CD4-positive, alpha-beta memory T cell (primary cell): ENCODE measurements around the gene CYBRD1. TPM values are rescaled to one million over a fixed set of nuclear protein-coding genes. Genes with fewer than 3 reads are reported as not detected.

Experiments used
- CTCF ChIA-PET: fragments of 350-600 bp; sonication (Branson Sonifier 250); formaldehyde crosslinking; loops from one replicate; lab custom pipeline; 2021; ENCODE audit warnings: inconsistent platforms; ENCODE audit not compliant: partially characterized antibody; lab: Charles Lee
- POLR2A ChIA-PET: fragments of 350-600 bp; sonication (Branson Sonifier 250); formaldehyde crosslinking; loops from one replicate; lab custom pipeline; 2021; ENCODE audit not compliant: partially characterized antibody; lab: Charles Lee
- DNase-seq, 5 donors: peaks; one replicate each; pipeline versions ENCODE4 v3.0.0 to v3.0.0-alpha.2; 2020 to 2022; ENCODE audit warnings: mixed read lengths in 1 of 5
- H3K27ac ChIP-seq: one replicate; pipeline ENCODE4 v1.7.0; 2013; ENCODE audit warnings: low read depth, low read length
- H3K27me3 ChIP-seq: 2 replicates; pipeline ENCODE4 v1.7.0; 2013; ENCODE audit warnings: mild to moderate bottlenecking, low read length, moderate library complexity; ENCODE audit not compliant: insufficient read depth
- H3K36me3 ChIP-seq: 2 replicates; pipeline ENCODE4 v1.7.0; 2013; ENCODE audit warnings: mild to moderate bottlenecking, low read length, moderate library complexity; ENCODE audit not compliant: insufficient read depth
- H3K4me1 ChIP-seq: 2 replicates; pipeline ENCODE4 v1.7.0; 2013; ENCODE audit warnings: mild to moderate bottlenecking, low read length, moderate library complexity; ENCODE audit not compliant: insufficient read depth
- H3K4me3 ChIP-seq, 2 donors: one replicate each; pipeline ENCODE4 v1.7.0; 2013; ENCODE audit warnings: low read length in 2 of 2, mild to moderate bottlenecking in 1 of 2
- H3K9me3 ChIP-seq, 2 donors: one replicate each; pipeline ENCODE4 v1.7.0; 2013; ENCODE audit warnings: low read length in 2 of 2, control low read depth in 1 of 2; ENCODE audit not compliant: control insufficient read depth in 1 of 2
- H3K27ac Mint-ChIP-seq, 7 donors: one replicate each; pipeline ENCODE4 v1.8.0; 2020 to 2021; ENCODE audit warnings: mixed read lengths in 7 of 7, mild to moderate bottlenecking in 6 of 7, inconsistent platforms in 3 of 7, moderate library complexity in 3 of 7
- H3K27me3 Mint-ChIP-seq, 2 donors: one replicate each; pipeline ENCODE4 v1.8.0; 2020 to 2021; ENCODE audit warnings: mixed read lengths in 2 of 2
- H3K36me3 Mint-ChIP-seq, 2 donors: one replicate each; pipeline ENCODE4 v1.8.0; 2020 to 2021; ENCODE audit warnings: mixed read lengths in 2 of 2, inconsistent platforms in 1 of 2, mild to moderate bottlenecking in 1 of 2
- H3K4me1 Mint-ChIP-seq, 4 donors: one replicate each; pipeline ENCODE4 v1.8.0; 2020 to 2021; ENCODE audit warnings: mixed read lengths in 4 of 4, mild to moderate bottlenecking in 1 of 4
- H3K4me3 Mint-ChIP-seq, 8 donors: one replicate each; pipeline ENCODE4 v1.8.0; 2020 to 2021; ENCODE audit warnings: mixed read lengths in 8 of 8, mild to moderate bottlenecking in 7 of 8, moderate library complexity in 6 of 8, inconsistent platforms in 3 of 8
- H3K9me3 Mint-ChIP-seq, 8 donors: one replicate each; pipeline ENCODE4 v1.8.0; 2020 to 2021; ENCODE audit warnings: mixed read lengths in 8 of 8, mild to moderate bottlenecking in 5 of 8, inconsistent platforms in 3 of 8, moderate library complexity in 1 of 8
- intact Hi-C: fragments of 100-400 bp; cut with micrococcal nuclease; formaldehyde crosslinking; loops from one replicate; pipeline ENCODE4 v1.15.1; 2023
- polyA plus RNA-seq, 2 donors: library from polyadenylated mRNA; unstranded; fragments of 300-500 nt; fragmentation: Illumina TruSeq; gene quantifications; one replicate each; pipeline ENCODE4 v1.2.3, GENCODE V29; 2021
- total RNA-seq, 2 experiments: library from RNA; stranded (reverse); gene quantifications; one replicate each; pipeline ENCODE4 v1.2.3, GENCODE V29; 2021

Gene CYBRD1
- total and polyA plus RNA-seq, 4 experiments from 2014 or later: 0.59 to 1.6 (median 0.87) TPM

DNA sequence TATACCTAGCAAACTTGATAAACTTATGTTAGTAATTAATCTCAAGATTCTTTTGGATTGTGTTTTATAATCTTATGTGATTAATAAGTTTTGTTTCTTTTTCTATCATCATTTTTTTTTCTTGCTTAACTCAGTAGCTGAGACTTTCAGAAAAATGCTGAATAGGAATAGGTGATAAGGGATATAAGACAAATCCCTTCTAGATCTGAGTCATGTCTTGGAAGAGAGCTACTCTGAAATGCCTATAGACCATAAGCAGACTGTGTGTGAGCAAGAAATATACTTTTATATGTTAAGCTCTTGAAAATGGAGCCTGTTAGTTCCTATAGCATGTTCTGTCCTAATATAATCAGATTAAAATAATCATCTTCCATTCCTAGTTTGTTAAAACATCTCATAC lies 29.6 kb downstream of the CYBRD1 start:
- no peaks in the 10 kb centered on the region for H3K36me3 ChIP-seq

DNA sequence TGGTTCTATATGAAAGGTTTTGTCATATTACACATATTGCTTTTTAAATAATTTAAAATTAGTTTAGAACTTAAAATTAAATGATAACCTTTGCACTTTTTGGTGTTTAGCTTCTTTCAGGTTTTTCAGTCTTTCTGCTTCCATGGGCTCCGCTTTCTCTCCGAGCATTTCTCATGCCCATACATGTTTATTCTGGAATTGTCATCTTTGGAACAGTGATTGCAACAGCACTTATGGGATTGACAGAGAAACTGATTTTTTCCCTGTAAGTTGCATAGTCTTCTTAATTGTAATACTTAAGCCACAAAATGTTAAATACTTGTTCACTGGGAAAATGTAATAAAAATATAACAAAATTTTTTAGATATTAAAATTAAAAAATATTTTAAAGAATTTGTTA lies 31.0 kb downstream of the CYBRD1 start:
- no peaks in the 10 kb centered on the region for H3K27me3 ChIP-seq
- no peaks in the 10 kb centered on the region for H3K4me1 ChIP-seq
- ChIA-PET CTCF (no interaction called here), POLR2A (no interaction called here)
- H3K9me3 ChIP-seq: no peaks in the 10 kb centered on the region
- Mint-ChIP-seq H3K27ac (no peak overlapping the region), H3K36me3 (no peaks in the 10 kb centered on the region), H3K9me3 (no peaks in the 10 kb centered on the region), H3K4me1 (peaks cover 0 to 3% (median 1%) of the 10 kb centered on the region in 4 donors), H3K27me3 (peaks cover 0 to 8% of the 10 kb centered on the region in 2 donors), H3K4me3 (no peak overlapping the region)
- DNase-seq: no peak
- intact Hi-C loops: no loop called here
- H3K36me3 ChIP-seq: no peaks in the 10 kb centered on the region
- H3K4me3 ChIP-seq: no peak overlapping the region
- no peak overlapping the region for H3K27ac ChIP-seq

More for the DNA sequence above, 29.6 kb downstream of the CYBRD1 start:
- POLR2A ChIA-PET: no interaction called here
- intact Hi-C loops: no loop called here
- no peaks in the 10 kb centered on the region for H3K36me3 Mint-ChIP-seq
- no peaks in the 10 kb centered on the region for H3K4me1 ChIP-seq
- no peaks in the 10 kb centered on the region for H3K9me3 Mint-ChIP-seq
- H3K4me3 ChIP-seq: no peak overlapping the region
- no peak for DNase-seq
- peaks cover under 1 to 8% of the 10 kb centered on the region in 2 donors for H3K27me3 Mint-ChIP-seq
- no peak overlapping the region for H3K27ac ChIP-seq
- no peak overlapping the region for H3K27ac Mint-ChIP-seq
- no peaks in the 10 kb centered on the region for H3K4me1 Mint-ChIP-seq
- H3K9me3 ChIP-seq: no peaks in the 10 kb centered on the region
- CTCF ChIA-PET: interaction anchor here (2.1 kb wide), 1 partner anchor 22 kb away, joined by 4 read pairs; no protein-coding TSS in a partner anchor
- no peaks in the 10 kb centered on the region for H3K27me3 ChIP-seq
- H3K4me3 Mint-ChIP-seq: no peak overlapping the region

DNA sequence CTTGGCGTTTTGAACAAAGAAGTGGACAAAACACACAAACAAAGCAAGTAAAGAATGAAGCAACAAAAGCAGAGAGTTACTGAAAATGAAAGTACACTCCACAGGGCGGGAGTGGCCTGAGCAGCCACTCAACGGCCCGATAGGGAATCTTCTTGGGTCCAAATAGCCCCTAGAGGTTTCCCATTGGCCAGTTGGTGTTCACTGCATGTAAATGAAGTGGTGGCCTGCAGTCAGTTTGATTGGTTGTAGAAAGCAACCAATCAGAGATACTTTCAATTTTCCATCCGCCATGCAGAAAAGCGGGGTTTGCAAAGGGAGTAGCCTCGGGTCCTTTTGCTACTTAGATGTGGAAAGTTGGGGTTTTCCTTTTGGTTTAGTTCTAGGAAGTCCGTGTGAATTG lies 31.6 kb downstream of the CYBRD1 start:
- POLR2A ChIA-PET: no interaction called here
- Histone ChIP-seq H3K4me3 (no peak overlapping the region), H3K9me3 (no peaks in the 10 kb centered on the region), H3K27me3 (no peaks in the 10 kb centered on the region), H3K4me1 (no peaks in the 10 kb centered on the region), H3K36me3 (no peaks in the 10 kb centered on the region), H3K27ac (no peak overlapping the region)
- Mint-ChIP-seq H3K27me3 (peaks cover 0 to 13% of the 10 kb centered on the region in 2 donors), H3K27ac (no peak overlapping the region), H3K36me3 (no peaks in the 10 kb centered on the region), H3K4me1 (peaks cover 0 to 3% (median 1%) of the 10 kb centered on the region in 4 donors), H3K9me3 (no peaks in the 10 kb centered on the region), H3K4me3 (peak overlapping the region in 5 of 8 donors; percentile 2 to 46 (median 20))
- intact Hi-C loops: no loop called here
- CTCF ChIA-PET: no interaction called here
- DNase-seq: peak in 4 of 5 donors; percentile 5 to 24 (median 18)

DNA sequence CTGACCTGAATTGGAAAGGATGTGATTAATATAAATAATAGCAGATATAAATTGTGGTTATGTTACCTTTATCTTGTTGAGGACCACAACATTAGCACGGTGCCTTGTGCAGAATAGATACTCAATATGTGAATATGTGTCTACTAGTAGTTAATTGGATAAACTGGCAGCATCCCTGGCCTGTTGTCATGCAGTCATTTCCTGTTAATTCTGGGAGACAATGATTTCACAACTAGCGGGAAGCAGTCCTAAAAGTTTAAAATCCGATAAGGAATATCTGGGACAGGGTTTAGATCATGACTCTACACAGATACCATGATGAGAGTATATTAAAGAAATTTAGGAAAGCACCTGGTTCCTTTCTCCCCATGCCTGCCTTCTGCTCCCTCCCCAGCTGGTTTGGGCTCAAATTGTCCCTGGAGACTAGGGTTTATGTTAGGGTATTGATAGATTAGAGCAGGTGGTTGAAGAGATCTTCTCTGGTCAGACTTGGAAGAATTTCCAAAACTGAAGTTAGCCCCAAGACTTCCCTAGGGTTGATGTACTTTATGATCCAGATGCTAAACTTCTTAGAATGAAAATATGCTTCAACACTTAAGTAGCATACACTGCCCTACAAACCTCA lies 32.8 kb downstream of the CYBRD1 start:
- Mint-ChIP-seq H3K27me3 (peaks cover under 1 to 15% of the 10 kb centered on the region in 2 donors), H3K9me3 (no peaks in the 10 kb centered on the region), H3K36me3 (no peaks in the 10 kb centered on the region), H3K4me1 (peaks cover 0 to 3% (median 1%) of the 10 kb centered on the region in 4 donors), H3K4me3 (no peak overlapping the region), H3K27ac (no peak overlapping the region)
- H3K36me3 ChIP-seq: no peaks in the 10 kb centered on the region
- H3K4me3 ChIP-seq: no peak overlapping the region
- intact Hi-C loops: no loop called here
- no peaks in the 10 kb centered on the region for H3K9me3 ChIP-seq
- no peak for DNase-seq
- no peak overlapping the region for H3K27ac ChIP-seq
- no peaks in the 10 kb centered on the region for H3K27me3 ChIP-seq
- no peaks in the 10 kb centered on the region for H3K4me1 ChIP-seq
- ChIA-PET CTCF (no interaction called here), POLR2A (no interaction called here)

DNA sequence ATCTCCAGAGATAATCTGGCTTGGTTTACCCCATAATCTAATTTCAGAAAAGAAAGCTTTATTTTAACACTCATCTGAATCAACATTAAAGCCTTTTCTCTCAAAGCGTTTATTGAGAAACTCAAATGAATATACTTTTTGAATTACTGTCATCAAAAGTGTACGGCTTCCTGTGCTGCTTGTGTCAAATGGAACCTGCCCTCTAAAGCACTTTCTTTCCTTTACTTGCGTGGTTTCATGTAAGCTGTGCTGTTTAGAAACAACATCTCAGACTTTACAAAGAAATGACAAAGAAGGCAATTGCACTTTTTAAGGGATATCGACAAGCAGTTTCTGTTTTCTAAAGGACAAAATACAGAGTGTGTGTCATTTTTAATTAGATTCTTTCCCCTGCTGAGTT lies 35.1 kb downstream of the CYBRD1 start:
- H3K4me3 ChIP-seq: no peak overlapping the region
- ChIA-PET CTCF (no interaction called here), POLR2A (no interaction called here)
- H3K9me3 ChIP-seq: no peaks in the 10 kb centered on the region
- Mint-ChIP-seq H3K9me3 (no peaks in the 10 kb centered on the region), H3K27me3 (peaks cover 1 to 14% of the 10 kb centered on the region in 2 donors), H3K27ac (no peak overlapping the region), H3K4me1 (peaks cover 0 to 3% (median 1%) of the 10 kb centered on the region in 4 donors), H3K4me3 (no peak overlapping the region), H3K36me3 (no peaks in the 10 kb centered on the region)
- no peak overlapping the region for H3K27ac ChIP-seq
- H3K4me1 ChIP-seq: no peaks in the 10 kb centered on the region
- H3K36me3 ChIP-seq: no peaks in the 10 kb centered on the region
- H3K27me3 ChIP-seq: no peaks in the 10 kb centered on the region
- no peak for DNase-seq
- intact Hi-C loops: no loop called here

DNA sequence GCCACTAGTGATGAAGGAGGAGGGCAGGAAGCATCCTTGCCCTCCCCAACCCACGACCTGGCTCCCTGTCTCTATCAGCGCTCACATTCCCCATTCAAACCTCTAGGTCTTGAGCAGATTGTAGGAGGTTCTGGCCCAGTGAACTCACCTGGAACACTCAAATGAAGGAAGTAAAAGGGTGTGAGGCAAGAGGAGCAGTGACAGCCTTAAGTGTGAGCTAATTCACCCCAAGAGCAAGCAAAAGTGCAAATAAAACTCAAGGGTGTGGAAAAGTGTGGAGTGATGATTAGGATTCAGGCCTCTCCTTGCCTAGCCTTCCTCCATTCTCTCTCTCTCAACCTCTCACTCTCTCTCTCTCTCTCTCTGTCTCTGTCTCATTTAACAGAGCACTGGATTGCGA lies 41.0 kb downstream of the CYBRD1 start:
- intact Hi-C loops: no loop called here
- ChIA-PET CTCF (no interaction called here), POLR2A (no interaction called here)
- H3K27me3 ChIP-seq: no peaks in the 10 kb centered on the region
- H3K27ac ChIP-seq: no peak overlapping the region
- no peaks in the 10 kb centered on the region for H3K4me1 ChIP-seq
- H3K4me3 Mint-ChIP-seq: no peak overlapping the region
- no peaks in the 10 kb centered on the region for H3K9me3 Mint-ChIP-seq
- H3K9me3 ChIP-seq: no peaks in the 10 kb centered on the region
- H3K4me3 ChIP-seq: no peak overlapping the region
- H3K4me1 Mint-ChIP-seq: no peaks in the 10 kb centered on the region
- H3K27ac Mint-ChIP-seq: no peak overlapping the region
- H3K27me3 Mint-ChIP-seq: peaks cover 8 to 11% of the 10 kb centered on the region in 2 donors
- no peak for DNase-seq
- no peaks in the 10 kb centered on the region for H3K36me3 ChIP-seq
- no peaks in the 10 kb centered on the region for H3K36me3 Mint-ChIP-seq

DNA sequence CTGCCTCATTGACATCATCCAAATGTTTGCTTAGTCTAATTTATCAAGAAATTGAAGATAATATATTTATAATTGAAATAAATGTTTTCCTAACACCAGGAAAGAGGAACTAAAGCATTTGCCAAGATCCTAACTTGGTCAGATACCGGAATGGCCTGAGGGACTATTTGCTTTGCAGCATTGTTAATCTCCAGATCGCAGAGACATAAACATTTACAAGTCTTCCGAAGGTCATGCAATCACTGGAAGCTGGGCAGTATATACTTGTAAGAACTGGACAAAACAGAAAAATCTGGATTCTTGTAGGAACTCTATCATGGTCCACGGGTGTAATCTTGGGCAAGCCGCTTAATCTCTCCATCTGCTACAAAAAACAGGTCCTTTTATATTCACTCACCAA lies 42.2 kb downstream of the CYBRD1 start:
- POLR2A ChIA-PET: no interaction called here
- H3K36me3 ChIP-seq: no peaks in the 10 kb centered on the region
- H3K9me3 Mint-ChIP-seq: no peaks in the 10 kb centered on the region
- no peaks in the 10 kb centered on the region for H3K27me3 ChIP-seq
- H3K4me1 Mint-ChIP-seq: no peaks in the 10 kb centered on the region
- no peaks in the 10 kb centered on the region for H3K9me3 ChIP-seq
- CTCF ChIA-PET: no interaction called here
- H3K27me3 Mint-ChIP-seq: peaks cover 4 to 8% of the 10 kb centered on the region in 2 donors
- no peak for DNase-seq
- intact Hi-C loops: no loop called here
- H3K4me1 ChIP-seq: no peaks in the 10 kb centered on the region
- no peak overlapping the region for H3K4me3 ChIP-seq
- no peaks in the 10 kb centered on the region for H3K36me3 Mint-ChIP-seq
- no peak overlapping the region for H3K27ac ChIP-seq
- no peak overlapping the region for H3K4me3 Mint-ChIP-seq
- H3K27ac Mint-ChIP-seq: no peak overlapping the region
